ENCODE measurements around the gene XRCC4.
"Not testable (repeated sequence)": the region's sequence is repeated elsewhere in the genome, so short reads cannot be mapped to it uniquely, and the experiment has no call there.

Gene XRCC4

GRCh38 chr5:83118471-83118870, 41.1 kb downstream of the XRCC4 start:
- DNase-seq: no peak

GRCh38 chr5:83118976-83119375, 41.6 kb downstream of the XRCC4 start:
- DNase-seq: no peak

- no peak for DNase-seq
These were observed 47.2 kb downstream of the XRCC4 start for GRCh38 chr5:83124593-83124992.

GRCh38 chr5:83125560-83125959, 48.2 kb downstream of the XRCC4 start:
- no peak for DNase-seq

- DNase-seq: no peak
These were observed 49.2 kb downstream of the XRCC4 start for GRCh38 chr5:83126501-83126900.

- no peak for DNase-seq
These were observed 56.5 kb downstream of the XRCC4 start for GRCh38 chr5:83133797-83134196.

GRCh38 chr5:83142526-83142925, 65.2 kb downstream of the XRCC4 start:
- DNase-seq: no peak

- peak; percentile 35 for DNase-seq
These were observed 67.9 kb downstream of the XRCC4 start for GRCh38 chr5:83145241-83145640.

GRCh38 chr5:83145882-83146331, 68.6 kb downstream of the XRCC4 start:
- no peak for DNase-seq

GRCh38 chr5:83146441-83146840, 69.1 kb downstream of the XRCC4 start:
- DNase-seq: no peak

GRCh38 chr5:83147593-83147992, 70.2 kb downstream of the XRCC4 start:
- no peak for DNase-seq

GRCh38 chr5:83148370-83148769, 71.0 kb downstream of the XRCC4 start:
- DNase-seq: no peak

- peak; percentile 28 for DNase-seq
These were observed 72.3 kb downstream of the XRCC4 start for GRCh38 chr5:83149671-83150070.

- no peak for DNase-seq
These were observed 74.5 kb downstream of the XRCC4 start for GRCh38 chr5:83151821-83152220.

- not testable (repeated sequence) for DNase-seq
These were observed 75.6 kb downstream of the XRCC4 start for GRCh38 chr5:83152996-83153395.

GRCh38 chr5:83156001-83156400, 78.7 kb downstream of the XRCC4 start:
- no peak for DNase-seq

GRCh38 chr5:83157163-83157562, 79.8 kb downstream of the XRCC4 start:
- DNase-seq: no peak

- no peak for DNase-seq
These were observed 85.3 kb downstream of the XRCC4 start for GRCh38 chr5:83162601-83163000.

- DNase-seq: no peak
These were observed 90.2 kb downstream of the XRCC4 start for GRCh38 chr5:83167538-83167937.

GRCh38 chr5:83169571-83170337, 92.4 kb downstream of the XRCC4 start:
- no peak for DNase-seq

- no peak for DNase-seq
These were observed 94.7 kb downstream of the XRCC4 start for GRCh38 chr5:83172011-83172410.

- DNase-seq: no peak
These were observed 95.3 kb downstream of the XRCC4 start for GRCh38 chr5:83172655-83173054.

- DNase-seq: no peak
These were observed 96.5 kb downstream of the XRCC4 start for GRCh38 chr5:83173826-83174225.

GRCh38 chr5:83177803-83178202, 100.5 kb downstream of the XRCC4 start:
- DNase-seq: no peak

GRCh38 chr5:83179966-83180365, 102.6 kb downstream of the XRCC4 start:
- peak; percentile 64 for DNase-seq
